GM19395 (cell line): ENCODE measurements around the gene COL3A1.
A peak's percentile ranks its signal among the peaks of the same experiment; 100 is the strongest.

Experiments used
- ATAC-seq: cut with Tn5 transposase; IDR thresholded peaks from one replicate; pipeline ENCODE4 v1.9.1; 2021; ENCODE audit warnings: mild to moderate bottlenecking, moderate library complexity; ENCODE audit not compliant: unreplicated experiment

COL3A1 gene

DNA sequence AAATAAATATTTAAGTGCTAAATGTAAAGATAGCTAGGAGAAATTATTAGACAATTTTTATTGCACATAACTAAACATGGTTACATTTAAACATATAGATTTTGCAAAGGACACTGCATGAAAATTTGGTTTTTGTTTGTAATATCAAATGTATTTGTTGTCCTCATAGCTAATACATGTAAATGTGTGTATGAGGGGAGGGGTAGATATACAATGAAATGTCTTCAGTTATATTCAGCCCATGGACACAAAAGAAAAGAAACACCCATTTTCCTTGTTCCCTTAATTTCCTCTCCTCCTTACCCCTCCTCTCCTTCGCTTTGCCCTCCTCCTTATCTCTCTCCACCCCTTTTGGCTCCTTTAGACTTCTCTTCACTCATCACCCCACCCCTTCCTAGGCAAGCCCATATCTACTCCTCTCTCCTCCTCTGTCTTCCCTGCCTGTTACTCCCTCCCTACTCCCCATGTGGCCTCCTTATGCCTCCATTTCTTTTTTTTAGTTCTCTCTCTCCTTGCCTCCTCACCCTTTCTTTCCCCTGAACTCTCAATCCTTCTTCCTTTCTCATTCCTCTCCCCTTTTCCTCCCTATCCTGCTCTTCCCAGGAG lies 1.4 kb downstream of the COL3A1 start:
- no peak for ATAC-seq

DNA sequence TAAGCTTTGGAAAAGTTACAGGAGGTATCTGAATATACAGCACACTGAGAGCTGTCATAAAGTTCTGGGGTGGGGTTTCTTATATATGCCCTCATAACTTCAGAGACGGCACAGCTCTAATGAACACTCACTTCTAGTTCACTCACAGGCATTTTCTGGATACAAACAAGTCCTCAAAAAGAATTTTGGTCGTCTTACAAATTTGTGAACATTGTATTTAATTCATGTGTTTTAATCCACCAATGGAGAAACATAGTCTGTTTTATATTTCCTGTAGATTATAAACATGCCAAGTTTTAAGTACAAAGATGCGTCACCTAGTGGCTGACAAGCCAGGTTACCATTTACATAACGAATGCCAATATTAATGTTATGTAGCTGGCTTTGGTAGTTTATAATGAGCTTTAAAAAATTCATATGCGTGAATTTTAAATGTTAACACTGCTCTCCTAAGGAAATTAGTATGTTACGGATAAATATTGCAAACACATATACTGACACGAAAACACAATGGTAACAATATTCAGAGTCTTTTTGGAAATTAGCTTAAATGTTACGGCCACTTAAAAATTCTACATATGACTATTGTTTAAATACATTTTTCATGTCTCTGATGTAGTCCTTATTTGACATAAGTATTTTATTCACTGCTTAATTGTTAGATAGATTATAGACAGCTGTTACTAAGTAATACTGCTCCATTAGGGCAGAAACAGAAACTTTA lies 2.5 kb downstream of the COL3A1 start:
- no peak for ATAC-seq

DNA sequence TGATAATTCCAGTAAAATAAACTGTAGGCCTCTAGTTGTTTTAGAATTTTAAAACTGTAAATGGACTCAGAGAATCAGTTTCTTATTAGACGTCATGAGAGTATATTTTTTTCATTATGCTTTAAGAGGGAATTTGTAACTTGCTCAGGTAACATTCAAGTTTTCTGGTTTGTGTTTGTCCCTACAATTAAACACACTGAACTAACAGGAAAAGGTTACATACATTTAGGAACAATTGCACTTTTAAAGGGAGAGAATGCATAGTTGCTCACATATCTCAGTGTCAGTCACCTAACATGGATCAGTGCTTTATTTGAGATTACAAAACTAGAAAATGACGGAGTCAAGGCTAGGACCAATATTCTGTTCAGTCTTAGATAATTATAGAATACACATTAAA lies 3.1 kb downstream of the COL3A1 start:
- ATAC-seq = no peak

DNA sequence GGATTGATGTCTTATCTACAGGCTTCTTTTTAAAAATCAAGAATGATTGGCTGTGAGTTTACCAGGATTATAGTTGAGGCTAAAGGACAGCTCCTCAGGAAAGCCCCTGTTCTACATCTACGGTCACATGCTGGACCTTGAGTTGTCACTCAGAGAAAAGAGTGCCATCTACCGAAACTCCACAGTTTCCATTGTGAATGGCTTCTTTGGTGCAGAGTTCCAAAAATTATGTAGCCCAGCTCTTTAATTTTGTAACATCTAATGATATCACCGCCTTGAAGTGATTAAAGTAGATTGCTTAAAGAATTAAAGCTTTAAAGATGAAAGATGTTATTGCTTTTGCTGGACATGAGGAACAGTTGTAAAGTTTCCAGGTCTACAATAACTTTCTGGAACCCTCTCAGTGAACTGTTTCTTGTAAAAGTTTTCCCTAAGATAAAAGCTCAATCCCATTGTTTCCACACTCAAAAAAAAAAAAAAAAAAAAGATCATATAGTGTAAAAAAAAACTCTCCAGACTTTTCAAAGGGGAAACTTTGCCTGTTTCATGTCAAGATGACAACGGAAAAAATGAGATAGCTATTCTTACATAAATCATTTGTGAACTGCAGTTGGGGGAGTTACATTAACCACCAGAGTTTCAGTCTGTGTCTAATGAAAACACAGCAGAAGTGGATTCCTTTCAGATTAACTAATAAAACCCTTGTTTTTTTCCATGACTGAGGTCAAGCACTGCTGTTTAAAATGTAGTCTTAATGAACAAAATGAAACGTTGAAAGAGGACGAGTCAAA lies 4.3 kb downstream of the COL3A1 start:
- peak; percentile 92 for ATAC-seq

DNA sequence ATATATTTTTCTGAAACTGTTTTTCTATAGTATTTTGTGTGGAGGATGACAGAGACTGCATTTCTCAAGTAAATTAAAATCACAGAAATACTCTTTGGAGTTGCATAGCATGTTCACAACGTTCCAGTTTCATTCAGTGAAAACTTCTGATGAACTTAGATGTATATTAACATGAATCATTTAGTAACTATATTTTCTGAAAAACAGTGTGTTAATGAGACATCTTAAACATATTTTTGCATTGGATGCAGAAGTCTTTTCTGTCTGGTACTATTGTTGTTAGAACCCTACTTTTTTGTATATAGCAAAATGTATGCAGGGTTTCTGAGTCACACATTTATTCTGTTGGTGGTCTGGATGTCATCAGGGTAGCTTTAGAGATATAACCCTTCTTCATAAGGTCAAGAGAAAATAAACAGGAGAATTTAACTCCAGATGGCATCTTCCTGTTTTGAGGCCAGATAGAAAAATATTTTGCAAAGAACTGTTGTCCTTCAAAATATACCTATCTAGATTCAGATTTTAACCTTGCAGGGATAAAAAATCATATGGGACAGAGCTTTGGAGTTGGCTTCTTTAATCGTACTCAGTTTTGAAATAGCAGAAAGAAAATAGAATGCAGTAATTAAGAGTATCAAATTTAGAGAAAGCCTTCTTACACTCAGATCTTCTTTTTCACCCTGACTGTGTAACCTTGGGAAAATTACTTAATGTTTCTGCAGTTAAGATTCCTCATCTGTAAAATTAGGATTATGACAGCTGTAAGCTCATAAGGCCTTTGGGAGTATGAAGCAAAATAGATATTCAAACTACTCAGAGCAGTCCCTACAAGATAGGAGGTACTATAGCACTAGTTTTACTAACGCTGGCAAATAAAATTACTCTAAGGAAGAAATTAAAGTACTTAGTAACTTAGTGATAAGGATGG lies 5.3 kb downstream of the COL3A1 start:
- peak; percentile 33 for ATAC-seq

- ATAC-seq = no peak
These were observed 9.4 kb downstream of the COL3A1 start for GRCh38 chr2:188983427-188984064.

- ATAC-seq = no peak
These were observed 9.9 kb downstream of the COL3A1 start for GRCh38 chr2:188984065-188984491.

- ATAC-seq = no peak
These were observed 10.5 kb downstream of the COL3A1 start for GRCh38 chr2:188984680-188985079.

DNA sequence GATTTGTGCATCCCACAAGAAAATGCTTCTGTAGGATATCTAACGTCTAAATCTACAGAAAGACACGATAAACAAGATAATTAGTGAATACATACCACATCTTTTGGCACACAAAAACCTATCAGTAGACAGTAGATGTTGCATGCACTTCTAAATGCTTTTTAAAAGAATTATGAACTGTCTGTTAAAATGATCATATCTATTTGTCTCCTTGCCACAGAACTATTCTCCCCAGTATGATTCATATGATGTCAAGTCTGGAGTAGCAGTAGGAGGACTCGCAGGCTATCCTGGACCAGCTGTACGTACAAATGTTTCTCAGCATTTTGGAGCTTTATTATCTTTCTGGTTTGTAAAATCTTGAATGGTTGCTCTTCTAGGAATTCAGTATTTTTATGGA lies 12.7 kb downstream of the COL3A1 start:
- ATAC-seq = no peak

DNA sequence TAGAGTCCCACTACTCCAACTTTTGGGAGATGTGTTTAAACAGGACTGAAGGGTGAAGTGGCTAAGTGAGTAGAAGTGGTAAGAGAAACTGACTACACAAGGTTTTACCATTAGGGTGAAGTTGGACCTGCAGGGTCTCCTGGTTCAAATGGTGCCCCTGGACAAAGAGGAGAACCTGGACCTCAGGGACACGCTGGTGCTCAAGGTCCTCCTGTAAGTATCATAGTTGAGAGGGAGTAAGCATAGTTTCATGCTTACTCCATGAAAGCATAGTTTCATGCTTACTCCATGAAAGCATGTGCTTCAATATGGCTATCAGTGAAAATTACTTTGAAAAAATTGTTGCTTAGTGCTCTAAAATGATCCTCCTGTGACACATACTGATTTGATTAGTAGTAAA lies 19.1 kb downstream of the COL3A1 start:
- no peak for ATAC-seq

DNA sequence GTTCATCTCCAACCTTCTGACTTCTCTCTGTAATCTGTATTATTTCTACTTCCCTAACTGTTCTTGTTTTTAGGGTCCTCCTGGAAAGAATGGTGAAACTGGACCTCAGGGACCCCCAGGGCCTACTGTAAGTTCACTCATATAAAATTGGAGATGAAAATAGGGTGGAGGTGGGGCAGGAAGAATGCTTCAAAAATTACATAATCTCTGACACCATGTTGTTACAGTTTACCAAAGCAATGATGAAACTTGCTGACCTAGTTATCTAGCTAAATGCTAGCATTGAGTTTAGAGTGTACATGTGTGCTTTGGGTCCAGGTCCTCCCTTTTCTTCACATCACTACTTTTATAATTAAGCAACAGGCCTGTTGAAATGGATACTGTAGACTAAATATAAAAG lies 23.1 kb downstream of the COL3A1 start:
- ATAC-seq = no peak

DNA sequence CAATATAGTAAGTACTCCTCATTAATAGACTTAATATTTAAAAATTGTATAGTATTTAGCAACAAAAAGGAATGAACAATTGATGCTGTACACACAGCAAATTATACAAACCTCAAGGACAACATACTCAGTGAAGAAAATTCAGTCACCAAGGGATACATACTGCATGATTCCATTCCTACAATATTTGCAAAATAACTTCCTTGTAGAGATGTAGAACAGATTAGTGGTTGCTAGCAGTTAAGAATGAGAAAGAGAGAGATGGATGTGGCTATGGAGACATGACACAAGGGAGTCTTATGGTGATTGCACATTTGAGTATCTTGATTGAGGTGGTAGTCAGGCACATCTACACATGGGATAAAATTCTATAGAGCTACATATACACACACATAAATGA lies 26.0 kb downstream of the COL3A1 start:
- ATAC-seq = no peak

DNA sequence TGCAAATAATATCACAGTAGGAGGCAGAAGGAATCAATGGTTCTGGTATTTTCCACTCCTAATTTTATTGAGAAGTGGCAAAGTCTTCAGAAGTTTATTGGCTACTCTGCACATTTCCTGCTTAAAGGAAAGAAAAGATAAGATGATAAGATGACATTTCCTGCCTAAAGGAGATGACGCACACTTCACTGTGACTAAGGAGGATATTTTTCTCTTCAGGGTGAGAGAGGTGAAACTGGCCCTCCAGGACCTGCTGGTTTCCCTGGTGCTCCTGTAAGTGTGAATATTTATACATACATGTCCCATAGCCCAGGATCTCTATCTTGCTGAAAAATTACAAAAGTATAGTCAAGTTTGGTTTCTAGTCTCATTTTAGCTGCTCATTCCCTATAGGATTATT lies 27.9 kb downstream of the COL3A1 start:
- no peak for ATAC-seq

- no peak for ATAC-seq
These were observed 34.5 kb downstream of the COL3A1 start for GRCh38 chr2:189008555-189009262.

DNA sequence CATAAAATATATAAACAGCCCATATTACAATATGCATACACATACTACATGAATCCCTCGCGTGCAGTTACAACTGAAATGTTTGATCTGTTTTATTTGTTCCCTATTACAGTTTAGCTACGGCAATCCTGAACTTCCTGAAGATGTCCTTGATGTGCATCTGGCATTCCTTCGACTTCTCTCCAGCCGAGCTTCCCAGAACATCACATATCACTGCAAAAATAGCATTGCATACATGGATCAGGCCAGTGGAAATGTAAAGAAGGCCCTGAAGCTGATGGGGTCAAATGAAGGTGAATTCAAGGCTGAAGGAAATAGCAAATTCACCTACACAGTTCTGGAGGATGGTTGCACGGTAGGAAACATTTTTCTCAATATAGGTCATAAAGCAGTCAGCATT lies 36.4 kb downstream of the COL3A1 start:
- ATAC-seq = no peak

DNA sequence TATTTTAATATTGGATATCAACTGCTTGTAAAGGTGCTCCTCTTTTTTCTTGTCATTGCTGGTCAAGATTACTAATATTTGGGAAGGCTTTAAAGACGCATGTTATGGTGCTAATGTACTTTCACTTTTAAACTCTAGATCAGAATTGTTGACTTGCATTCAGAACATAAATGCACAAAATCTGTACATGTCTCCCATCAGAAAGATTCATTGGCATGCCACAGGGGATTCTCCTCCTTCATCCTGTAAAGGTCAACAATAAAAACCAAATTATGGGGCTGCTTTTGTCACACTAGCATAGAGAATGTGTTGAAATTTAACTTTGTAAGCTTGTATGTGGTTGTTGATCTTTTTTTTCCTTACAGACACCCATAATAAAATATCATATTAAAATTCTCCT lies 38.2 kb downstream of the COL3A1 start:
- no peak for ATAC-seq

DNA sequence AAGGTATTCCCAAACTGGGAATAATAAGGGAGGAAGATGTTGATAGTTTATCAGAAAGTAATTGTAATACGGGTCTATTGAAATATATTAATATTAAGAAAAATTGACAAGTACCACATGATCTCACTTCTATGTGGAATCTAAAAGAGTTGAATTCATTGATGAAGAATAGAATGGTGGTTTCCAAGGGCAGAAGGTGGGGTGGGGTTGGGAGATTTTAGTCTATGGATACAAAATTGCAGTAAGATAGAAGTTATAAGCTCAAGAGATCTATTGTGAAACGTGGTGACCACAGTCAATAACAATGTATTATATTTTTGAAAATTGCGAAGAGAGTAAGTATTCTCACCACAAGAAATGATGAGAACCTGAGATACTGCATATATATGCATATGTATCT lies 38.9 kb downstream of the COL3A1 start:
- no peak for ATAC-seq

GRCh38 chr2:189013671-189014448 lies 39.7 kb downstream of the COL3A1 start:
- no peak for ATAC-seq
